ENCODE measurements around the gene EXOSC3. TPM values are rescaled to one million over a fixed set of nuclear protein-coding genes. Genes with fewer than 3 reads are reported as not detected.
A peak's percentile ranks its signal among the peaks of the same experiment; 100 is the strongest.

The EXOSC3 gene
- total and polyA plus RNA-seq, 10 donors: 16.2 to 55.3 (median 41.5) TPM

- peaks cover 0 to 3% (median 0%) of the 10 kb centered on the region in 7 donors for H3K27me3 ChIP-seq (replicated peaks in 1 of 7)
- H3K36me3 ChIP-seq: no peaks in the 10 kb centered on the region
- intact Hi-C loops (cut with DNase I; ENCODE audit: low total_unique reads): no loop called here
- no peaks in the 10 kb centered on the region for H3K9me3 ChIP-seq
- DNase-seq: peak; percentile 96
- TF ChIP-seq POLR2A (IDR thresholded peaks at IDR 0.05) (peak; percentile 42 to 97 (median 68)), CTCF (IDR thresholded peaks at IDR 0.05 in 8 of 11, conservative IDR thresholded peaks at IDR 0.05 in 3 of 11) (peak in 4 of 11 experiments; percentile 2 to 26 (median 14)), POLR2AphosphoS5 (IDR thresholded peaks at IDR 0.05) (peak; percentile 90 to 96 (median 91))
- H3K4me3 ChIP-seq: peak within 1 kb of the TSS; percentile 72 to 92 (median 84)
- H3K4me1 ChIP-seq: peaks cover 24 to 75% (median 41%) of the 10 kb centered on the region in 6 donors
- WGBS, 5 donors: 0 to 1% (median 0%) methylated on average over 13 to 72 of the region's 72 CpGs
- peak within 1 kb of the TSS; percentile 83 to 97 (median 93) for H3K27ac ChIP-seq
Observed at GRCh38 chr9:37800631-37801286, 15.9 kb upstream of the EXOSC3 start, which contains the start of gene DCAF10. DCAF10 (plus strand) TSS chr9:37800797; CDS start chr9:37800867, 70 bp downstream.

GRCh38 chr9:37798677-37799076 lies 13.8 kb upstream of the EXOSC3 start:
- no peak overlapping the region for H3K27ac ChIP-seq
- no peaks in the 10 kb centered on the region for H3K9me3 ChIP-seq
- peaks cover 0 to 3% (median 0%) of the 10 kb centered on the region in 7 donors for H3K27me3 ChIP-seq (replicated peaks in 1 of 7)
- no peak for TF ChIP-seq POLR2AphosphoS5 (IDR thresholded peaks at IDR 0.05)
- no peak for TF ChIP-seq CTCF (IDR thresholded peaks at IDR 0.05 in 8 of 11, conservative IDR thresholded peaks at IDR 0.05 in 3 of 11)
- no peak for TF ChIP-seq POLR2A (IDR thresholded peaks at IDR 0.05)
- no peaks in the 10 kb centered on the region for H3K36me3 ChIP-seq
- no peak for DNase-seq
- H3K4me1 ChIP-seq: peaks cover 24 to 55% (median 35%) of the 10 kb centered on the region in 6 donors
- 64 to 78% (median 73%) methylated on average over 1 of the region's 1 CpG; no CpG with 5 or more reads in 1 of the 5 donors for WGBS, 5 donors
- H3K4me3 ChIP-seq: no peak overlapping the region
- intact Hi-C loops (cut with DNase I; ENCODE audit: low total_unique reads): no loop called here

- no peak overlapping the region for H3K4me3 ChIP-seq
- DNase-seq: no peak
- H3K9me3 ChIP-seq: no peaks in the 10 kb centered on the region
- TF ChIP-seq POLR2A (IDR thresholded peaks at IDR 0.05): no peak
- TF ChIP-seq CTCF (IDR thresholded peaks at IDR 0.05 in 8 of 11, conservative IDR thresholded peaks at IDR 0.05 in 3 of 11): no peak
- no peak for TF ChIP-seq POLR2AphosphoS5 (IDR thresholded peaks at IDR 0.05)
- no peaks in the 10 kb centered on the region for H3K36me3 ChIP-seq
- WGBS, 5 donors: 24 to 79% (median 69%) methylated on average over 2 of the region's 2 CpGs
- peaks cover 0 to 3% (median 0%) of the 10 kb centered on the region in 7 donors for H3K27me3 ChIP-seq (replicated peaks in 1 of 7)
- peaks cover 0 to 30% (median 11%) of the 10 kb centered on the region in 6 donors for H3K4me1 ChIP-seq
- intact Hi-C loops (cut with DNase I; ENCODE audit: low total_unique reads): no loop called here
- peak overlapping the region in 4 of 8 donors; percentile 3 to 58 (median 43) for H3K27ac ChIP-seq
Observed at GRCh38 chr9:37796232-37796631, 11.4 kb upstream of the EXOSC3 start.

GRCh38 chr9:37792122-37792521 lies 7.3 kb upstream of the EXOSC3 start:
- Histone ChIP-seq H3K36me3 (peaks cover 0 to 5% (median 0%) of the 10 kb centered on the region in 6 donors), H3K4me1 (peaks cover 0 to 15% (median 2%) of the 10 kb centered on the region in 6 donors), H3K27ac (no peak overlapping the region), H3K4me3 (no peak overlapping the region), H3K27me3 (replicated peaks in 1 of 7) (peaks cover 0 to 3% (median 0%) of the 10 kb centered on the region in 7 donors), H3K9me3 (no peaks in the 10 kb centered on the region)
- no peak for TF ChIP-seq POLR2A (IDR thresholded peaks at IDR 0.05)
- intact Hi-C loops (cut with DNase I; ENCODE audit: low total_unique reads): no loop called here
- DNase-seq: no peak
- WGBS, 5 donors: 87 to 95% (median 93%) methylated on average over 5 of the region's 5 CpGs
